Effector memory CD4-positive, alpha-beta T cell (primary cell): ENCODE measurements around the gene NCCRP1.

ENCODE experiments used
- DNase-seq, 3 donors: peaks; one replicate each; pipeline ENCODE4 v3.0.0-alpha.2; 2020
- H3K27ac ChIP-seq: 2 replicates; pipeline ENCODE4 v1.7.0; 2013; ENCODE audit warnings: mild to moderate bottlenecking, low read length, moderate library complexity; ENCODE audit not compliant: insufficient read depth, poor library complexity, severe bottlenecking
- H3K27me3 ChIP-seq: replicated peaks from 2 replicates; pipeline ENCODE4 v1.7.0; 2013; ENCODE audit warnings: mild to moderate bottlenecking, low read length; ENCODE audit not compliant: insufficient read depth, control insufficient read depth, poor library complexity, severe bottlenecking
- H3K36me3 ChIP-seq: 2 replicates; pipeline ENCODE4 v1.7.0; 2013; ENCODE audit warnings: mild to moderate bottlenecking, low read length, moderate library complexity; ENCODE audit not compliant: control insufficient read depth, insufficient read depth
- H3K4me1 ChIP-seq: 2 replicates; pipeline ENCODE4 v1.7.0; 2013; ENCODE audit warnings: low read length, mild to moderate bottlenecking; ENCODE audit not compliant: control insufficient read depth, insufficient read depth, poor library complexity, severe bottlenecking
- H3K4me3 ChIP-seq: 2 replicates; pipeline ENCODE4 v1.7.0; 2013; ENCODE audit warnings: low read length, low read depth, mild to moderate bottlenecking; ENCODE audit not compliant: insufficient read depth, poor library complexity, severe bottlenecking
- H3K9me3 ChIP-seq: 2 replicates; pipeline ENCODE4 v1.7.0; 2013; ENCODE audit warnings: mild to moderate bottlenecking, low read length, moderate library complexity; ENCODE audit not compliant: control insufficient read depth
- total RNA-seq, 3 donors: gene quantifications; one replicate each; lab custom pipeline; 2026; lab: John Stamatoyannopoulos, UW

The NCCRP1 gene, protein sequence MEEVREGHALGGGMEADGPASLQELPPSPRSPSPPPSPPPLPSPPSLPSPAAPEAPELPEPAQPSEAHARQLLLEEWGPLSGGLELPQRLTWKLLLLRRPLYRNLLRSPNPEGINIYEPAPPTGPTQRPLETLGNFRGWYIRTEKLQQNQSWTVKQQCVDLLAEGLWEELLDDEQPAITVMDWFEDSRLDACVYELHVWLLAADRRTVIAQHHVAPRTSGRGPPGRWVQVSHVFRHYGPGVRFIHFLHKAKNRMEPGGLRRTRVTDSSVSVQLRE
- total RNA-seq, result 0 reads per million in 3 donors

GRCh38 chr19:39196860-39197562, at the start of gene NCCRP1:
Gene NCCRP1, plus strand, starts transcription at chr19:39196964. Its CDS starts 19 bp downstream, at chr19:39196983.
- Histone ChIP-seq H3K36me3 (no peaks in the 10 kb centered on the region), H3K27me3 (peaks cover 16% of the 10 kb centered on the region), H3K4me1 (peaks cover 23% of the 10 kb centered on the region), H3K4me3 (peak within 1 kb of the TSS; percentile 25), H3K27ac (no peak within 1 kb of the TSS), H3K9me3 (no peaks in the 10 kb centered on the region)
- no peak for DNase-seq

DNA sequence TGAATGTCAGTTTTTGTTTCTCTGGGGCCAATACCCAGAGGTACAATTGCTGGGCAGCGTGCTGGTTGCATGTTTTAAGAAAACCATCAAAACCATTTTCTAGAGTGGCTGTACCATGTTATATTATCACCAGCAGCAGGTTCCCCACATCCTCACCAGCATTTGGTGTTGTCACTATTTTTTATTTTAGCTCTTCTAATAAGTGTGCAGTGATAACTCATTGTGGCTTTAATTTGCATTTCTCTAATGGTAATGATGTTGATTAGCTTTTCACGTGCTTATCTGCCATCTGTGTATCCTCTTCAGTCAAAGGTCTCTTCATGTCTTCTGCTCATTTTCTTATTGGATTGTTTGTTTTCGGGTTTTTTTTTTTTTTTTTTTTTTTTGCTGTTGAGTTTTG, 49.3 kb upstream of the NCCRP1 start:
- Histone ChIP-seq H3K4me1 (no peaks in the 10 kb centered on the region), H3K9me3 (no peaks in the 10 kb centered on the region), H3K36me3 (peaks cover 5% of the 10 kb centered on the region), H3K27ac (no peak overlapping the region), H3K4me3 (no peak overlapping the region), H3K27me3 (no peaks in the 10 kb centered on the region)
- no peak for DNase-seq

DNA sequence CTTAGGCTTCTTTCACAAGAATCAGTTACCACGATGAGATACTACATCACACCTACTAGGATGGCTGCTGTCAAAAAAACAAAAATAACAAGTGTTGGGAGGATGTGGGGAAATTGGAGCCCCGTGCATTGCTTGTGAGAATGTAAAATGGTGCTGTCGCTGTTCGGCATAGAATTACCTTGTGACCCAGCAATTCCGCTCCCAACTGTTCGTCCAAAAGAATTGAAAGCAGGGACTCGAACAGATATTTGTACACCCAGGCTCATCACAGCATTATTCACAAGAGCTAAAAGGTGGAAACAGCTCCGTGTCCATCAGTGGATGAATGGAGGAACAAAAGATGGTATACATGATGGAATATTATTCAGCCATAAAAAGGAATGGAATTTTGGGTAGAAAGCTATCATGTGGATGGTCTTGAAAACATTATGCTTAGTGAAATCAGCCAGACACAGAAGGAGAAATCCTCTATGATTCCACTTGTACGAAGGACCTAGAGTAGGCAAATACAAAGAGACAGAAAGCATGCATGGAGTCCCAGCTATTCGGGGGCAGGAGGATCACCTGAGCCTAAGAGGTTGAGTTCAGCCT, 47.7 kb upstream of the NCCRP1 start:
- Histone ChIP-seq H3K9me3 (no peaks in the 10 kb centered on the region), H3K4me3 (no peak overlapping the region), H3K4me1 (no peaks in the 10 kb centered on the region), H3K27me3 (no peaks in the 10 kb centered on the region), H3K27ac (no peak overlapping the region), H3K36me3 (peaks cover 5% of the 10 kb centered on the region)
- no peak for DNase-seq

DNA sequence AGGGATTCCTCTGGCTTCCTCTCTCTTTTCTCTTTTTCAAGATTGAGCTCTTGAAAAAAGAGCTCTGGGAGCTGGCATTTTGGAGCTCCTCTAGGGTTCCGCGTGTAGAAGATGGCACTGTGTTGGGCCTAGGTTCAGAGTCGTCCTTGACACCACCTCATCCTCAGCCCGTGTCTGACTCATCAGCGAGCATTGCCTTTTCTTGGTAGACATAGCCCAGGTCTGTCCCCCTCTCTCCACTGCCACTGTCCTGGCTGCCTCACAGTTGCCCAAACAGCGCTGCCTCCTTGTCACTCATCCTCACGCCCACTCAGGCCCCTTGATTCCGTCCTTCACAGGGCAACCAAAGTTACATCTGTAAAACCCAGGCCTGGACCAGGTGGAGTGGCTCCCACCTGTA, 46.5 kb upstream of the NCCRP1 start:
- no peak overlapping the region for H3K27ac ChIP-seq
- H3K36me3 ChIP-seq, result peaks cover 5% of the 10 kb centered on the region
- no peaks in the 10 kb centered on the region for H3K9me3 ChIP-seq
- DNase-seq, result no peak
- H3K4me1 ChIP-seq, result no peaks in the 10 kb centered on the region
- H3K27me3 ChIP-seq, result no peaks in the 10 kb centered on the region
- no peak overlapping the region for H3K4me3 ChIP-seq

DNA sequence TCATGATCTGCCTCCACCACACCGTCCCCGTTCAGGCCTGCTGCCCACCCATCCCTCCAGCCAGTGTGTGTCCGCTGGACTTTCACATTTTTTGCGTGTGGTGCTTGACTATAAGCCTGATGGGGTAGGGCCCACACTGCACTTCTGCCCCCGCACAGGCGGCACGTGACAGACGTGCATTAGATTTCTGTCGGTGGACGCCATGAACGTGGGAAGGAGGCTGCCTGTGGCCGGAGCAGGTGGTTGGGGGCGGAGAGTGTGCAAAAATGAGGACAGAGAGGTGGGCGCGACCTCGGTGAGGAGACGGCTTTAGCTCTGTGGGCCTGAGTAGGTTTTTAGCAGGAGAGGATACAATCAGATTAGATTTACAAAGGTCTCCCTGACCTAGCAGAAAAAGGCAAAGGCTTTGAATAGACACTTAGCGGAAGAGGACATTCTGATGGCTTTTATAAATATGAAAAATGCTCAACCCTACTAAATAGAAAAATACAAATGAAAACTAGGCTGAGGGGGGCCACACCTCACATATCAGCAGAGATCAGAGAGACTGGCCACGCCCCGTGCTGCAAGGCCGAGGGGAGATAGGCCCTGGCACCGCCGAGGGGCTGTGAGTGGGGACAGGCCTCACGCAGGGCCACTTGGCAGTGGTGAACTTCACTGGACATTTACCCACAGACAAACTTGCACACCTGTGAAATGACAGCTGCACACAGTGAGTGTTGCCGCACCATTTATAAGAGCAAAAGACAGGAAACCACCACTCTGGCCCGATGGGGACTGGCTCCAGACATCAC, 45.8 kb upstream of the NCCRP1 start:
- Histone ChIP-seq H3K27ac (no peak overlapping the region), H3K4me1 (no peaks in the 10 kb centered on the region), H3K9me3 (no peaks in the 10 kb centered on the region), H3K4me3 (no peak overlapping the region), H3K36me3 (peaks cover 5% of the 10 kb centered on the region), H3K27me3 (no peaks in the 10 kb centered on the region)
- DNase-seq, result no peak

DNA sequence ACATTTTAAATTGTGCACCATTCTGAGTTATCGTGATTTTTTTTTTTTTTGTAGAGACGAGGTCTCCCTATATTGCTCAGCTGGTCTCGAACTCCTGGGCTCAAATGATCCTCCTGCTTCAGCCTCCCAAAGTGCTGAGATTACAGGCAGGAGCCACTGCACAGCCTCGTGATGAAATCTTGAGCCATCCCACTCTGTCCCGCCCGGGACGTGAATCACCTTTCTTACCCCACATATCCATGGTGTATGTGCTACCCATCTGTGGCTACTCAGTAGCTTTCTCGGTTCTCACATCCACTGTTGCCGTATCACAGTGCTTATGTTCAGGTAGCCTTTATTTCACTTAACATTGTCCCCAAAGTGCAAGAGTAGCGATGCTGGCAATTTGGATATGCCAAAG, 44.7 kb upstream of the NCCRP1 start:
- Histone ChIP-seq H3K27ac (no peak overlapping the region), H3K4me3 (no peak overlapping the region), H3K36me3 (peaks cover 5% of the 10 kb centered on the region), H3K9me3 (no peaks in the 10 kb centered on the region), H3K27me3 (no peaks in the 10 kb centered on the region), H3K4me1 (no peaks in the 10 kb centered on the region)
- DNase-seq, result no peak

DNA sequence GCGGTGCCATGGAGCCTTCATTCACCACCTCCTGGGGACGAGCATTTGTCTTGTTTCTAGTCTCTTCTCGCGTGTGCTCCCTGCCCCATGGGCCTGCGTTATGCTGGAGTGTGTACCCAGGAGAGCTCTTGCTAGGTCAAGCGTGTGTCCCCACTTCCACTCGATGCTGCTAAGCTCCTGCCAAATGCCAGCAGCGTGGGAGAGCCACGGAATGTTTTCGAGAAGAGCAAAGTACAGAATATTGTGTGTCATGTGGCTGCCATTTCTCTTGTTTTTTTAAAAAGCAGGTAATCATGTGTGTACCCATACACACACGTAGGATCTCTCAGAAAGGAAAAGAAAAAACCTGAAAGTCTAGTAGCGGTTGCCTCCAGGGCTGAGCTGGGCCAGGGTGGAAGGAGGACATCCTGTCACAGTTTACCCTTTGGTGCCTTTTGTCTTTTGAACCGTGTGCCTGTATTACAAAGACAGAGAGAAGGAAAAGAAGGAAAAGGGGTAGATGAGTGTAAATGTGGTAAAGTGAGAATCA, 42.6 kb upstream of the NCCRP1 start:
- Histone ChIP-seq H3K4me3 (no peak overlapping the region), H3K27me3 (no peaks in the 10 kb centered on the region), H3K36me3 (no peaks in the 10 kb centered on the region), H3K4me1 (no peaks in the 10 kb centered on the region), H3K9me3 (no peaks in the 10 kb centered on the region), H3K27ac (no peak overlapping the region)
- DNase-seq, result no peak

DNA sequence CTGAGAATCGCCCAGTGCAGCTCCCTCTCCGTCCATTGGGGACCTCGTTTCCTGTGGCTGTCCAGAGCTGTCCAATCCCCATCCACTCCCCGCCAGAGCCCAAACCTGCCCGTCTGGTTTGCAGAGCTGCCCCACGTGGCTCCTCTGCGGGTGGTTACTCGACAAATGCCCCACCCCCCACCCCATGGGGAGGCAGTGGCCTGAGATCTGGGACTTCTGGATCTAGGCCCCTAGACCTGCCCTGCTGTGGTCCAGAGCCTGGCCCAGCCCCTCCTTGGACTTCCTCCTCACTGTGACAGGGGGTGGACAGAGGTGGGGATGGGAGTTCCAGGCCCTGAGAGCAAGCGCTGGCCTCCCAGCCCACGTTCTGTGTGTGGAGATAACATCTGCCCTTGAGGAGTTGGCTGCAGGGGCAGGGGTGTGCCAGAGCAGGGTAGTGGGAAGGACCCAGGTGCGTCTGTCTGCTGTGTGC, 42.1 kb upstream of the NCCRP1 start:
- no peaks in the 10 kb centered on the region for H3K9me3 ChIP-seq
- no peak overlapping the region for H3K27ac ChIP-seq
- H3K27me3 ChIP-seq, result no peaks in the 10 kb centered on the region
- no peak for DNase-seq
- no peaks in the 10 kb centered on the region for H3K36me3 ChIP-seq
- no peaks in the 10 kb centered on the region for H3K4me1 ChIP-seq
- no peak overlapping the region for H3K4me3 ChIP-seq

GRCh38 chr19:39155114-39155700, 41.6 kb upstream of the NCCRP1 start:
- no peak overlapping the region for H3K27ac ChIP-seq
- no peaks in the 10 kb centered on the region for H3K9me3 ChIP-seq
- no peaks in the 10 kb centered on the region for H3K27me3 ChIP-seq
- H3K4me3 ChIP-seq, result no peak overlapping the region
- H3K36me3 ChIP-seq, result no peaks in the 10 kb centered on the region
- DNase-seq, result no peak
- H3K4me1 ChIP-seq, result no peaks in the 10 kb centered on the region
